22Rv1 (cell line): ENCODE data around the gene RAPGEF4.

Source experiments
- H3K27ac ChIP-seq: fragments of 450-650 bp; 2 replicates; pipeline ENCODE4 v1.5.1; 2017
- ZFX ChIP-seq: fragments of 450-650 bp; IDR thresholded peaks from 2 replicates; pipeline ENCODE4 v1.6.1; 2017; ENCODE audit warnings: antibody characterized with exemption, borderline replicate concordance
- TF ChIP-seq, protein P1 (sequence below): fragments of 450-650 bp; IDR thresholded peaks from 2 replicates; pipeline ENCODE4 v1.5.1; 2017; ENCODE audit warnings: mild to moderate bottlenecking

Gene RAPGEF4

DNA sequence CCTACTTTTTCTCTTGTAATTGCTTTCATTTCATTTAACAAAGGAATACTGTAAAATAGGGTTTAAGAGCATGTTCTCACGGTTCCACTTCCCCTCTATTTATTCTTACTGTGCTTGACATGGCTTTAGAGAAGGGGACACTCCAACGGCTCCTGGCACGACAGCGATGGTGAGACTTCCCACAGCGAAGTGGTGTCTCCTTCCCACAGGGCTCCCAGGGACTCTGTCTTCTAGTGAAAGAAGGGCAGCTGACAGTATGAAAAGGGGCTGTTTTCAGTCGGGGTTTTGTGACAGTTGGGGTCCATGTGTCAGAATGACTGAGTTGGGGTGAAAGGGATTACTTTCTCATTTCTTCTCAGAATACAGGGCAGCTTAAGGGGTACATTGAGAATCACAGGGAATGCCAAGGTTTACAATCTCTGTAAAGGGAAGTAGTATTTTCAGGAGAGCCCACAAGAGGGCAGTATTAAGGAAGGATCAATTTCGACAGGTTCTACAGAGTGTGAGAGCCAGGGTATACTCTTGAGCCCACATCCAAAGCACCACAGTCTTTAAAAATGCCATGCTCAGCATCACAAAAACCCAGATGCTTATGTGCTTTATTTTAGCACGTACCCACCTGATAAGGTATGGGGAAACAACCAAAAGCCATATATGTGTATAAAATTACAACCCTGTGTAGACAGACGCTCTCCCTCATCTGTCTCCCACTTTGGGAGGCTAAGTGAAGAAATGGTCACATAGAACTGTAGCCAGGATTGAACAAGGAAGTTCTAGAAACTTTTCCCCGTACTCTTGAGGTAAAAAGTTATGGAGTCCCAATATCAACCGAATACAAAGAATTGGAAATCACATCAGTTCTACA lies 31.3 kb upstream of the RAPGEF4 start:
- H3K27ac ChIP-seq = no peak overlapping the region
- TF ChIP-seq, protein P1, sequence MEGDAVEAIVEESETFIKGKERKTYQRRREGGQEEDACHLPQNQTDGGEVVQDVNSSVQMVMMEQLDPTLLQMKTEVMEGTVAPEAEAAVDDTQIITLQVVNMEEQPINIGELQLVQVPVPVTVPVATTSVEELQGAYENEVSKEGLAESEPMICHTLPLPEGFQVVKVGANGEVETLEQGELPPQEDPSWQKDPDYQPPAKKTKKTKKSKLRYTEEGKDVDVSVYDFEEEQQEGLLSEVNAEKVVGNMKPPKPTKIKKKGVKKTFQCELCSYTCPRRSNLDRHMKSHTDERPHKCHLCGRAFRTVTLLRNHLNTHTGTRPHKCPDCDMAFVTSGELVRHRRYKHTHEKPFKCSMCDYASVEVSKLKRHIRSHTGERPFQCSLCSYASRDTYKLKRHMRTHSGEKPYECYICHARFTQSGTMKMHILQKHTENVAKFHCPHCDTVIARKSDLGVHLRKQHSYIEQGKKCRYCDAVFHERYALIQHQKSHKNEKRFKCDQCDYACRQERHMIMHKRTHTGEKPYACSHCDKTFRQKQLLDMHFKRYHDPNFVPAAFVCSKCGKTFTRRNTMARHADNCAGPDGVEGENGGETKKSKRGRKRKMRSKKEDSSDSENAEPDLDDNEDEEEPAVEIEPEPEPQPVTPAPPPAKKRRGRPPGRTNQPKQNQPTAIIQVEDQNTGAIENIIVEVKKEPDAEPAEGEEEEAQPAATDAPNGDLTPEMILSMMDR = peak; percentile 62
- no peak for TF ChIP-seq ZFX

DNA sequence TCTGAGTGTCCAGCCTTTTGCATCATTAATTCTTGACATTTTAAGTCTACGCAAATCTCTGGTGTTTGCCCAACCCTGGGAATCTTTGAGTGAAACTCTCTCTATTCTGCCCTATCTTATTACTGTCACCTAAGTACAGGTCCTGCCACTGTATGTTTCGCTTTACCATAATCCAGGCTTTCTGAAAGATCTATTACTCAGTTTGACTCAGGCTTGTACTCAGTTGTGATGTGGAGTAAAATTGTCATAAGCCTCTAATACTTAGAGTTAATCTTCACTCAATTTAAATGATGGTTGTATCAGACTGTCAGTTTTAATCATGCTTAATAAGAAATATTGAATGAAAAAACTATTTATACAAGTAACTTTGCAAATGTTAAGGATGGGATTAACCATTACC lies 30.3 kb upstream of the RAPGEF4 start:
- TF ChIP-seq ZFX = no peak
- TF ChIP-seq, protein P1 = no peak
- no peak overlapping the region for H3K27ac ChIP-seq

DNA sequence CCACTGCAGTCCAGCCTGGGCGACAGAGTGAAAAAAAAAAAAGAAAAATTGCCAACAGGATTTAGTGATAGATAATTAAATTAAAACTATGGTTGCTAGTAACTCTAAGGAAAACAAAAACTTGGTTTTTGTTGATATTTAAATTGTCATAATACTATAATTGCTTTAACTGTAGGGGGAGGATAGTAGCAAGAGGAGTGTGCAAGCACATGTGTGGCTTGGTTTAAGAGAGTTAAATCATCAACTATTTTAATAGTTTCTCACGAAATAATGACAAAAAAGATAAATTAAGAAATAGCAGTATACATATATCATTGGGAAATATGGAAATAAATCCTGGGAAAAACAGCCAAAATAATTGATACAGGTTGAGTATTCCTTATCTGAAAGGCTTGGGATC lies 27.4 kb upstream of the RAPGEF4 start:
- no peak for TF ChIP-seq ZFX
- TF ChIP-seq, protein P1 = no peak
- H3K27ac ChIP-seq = no peak overlapping the region

DNA sequence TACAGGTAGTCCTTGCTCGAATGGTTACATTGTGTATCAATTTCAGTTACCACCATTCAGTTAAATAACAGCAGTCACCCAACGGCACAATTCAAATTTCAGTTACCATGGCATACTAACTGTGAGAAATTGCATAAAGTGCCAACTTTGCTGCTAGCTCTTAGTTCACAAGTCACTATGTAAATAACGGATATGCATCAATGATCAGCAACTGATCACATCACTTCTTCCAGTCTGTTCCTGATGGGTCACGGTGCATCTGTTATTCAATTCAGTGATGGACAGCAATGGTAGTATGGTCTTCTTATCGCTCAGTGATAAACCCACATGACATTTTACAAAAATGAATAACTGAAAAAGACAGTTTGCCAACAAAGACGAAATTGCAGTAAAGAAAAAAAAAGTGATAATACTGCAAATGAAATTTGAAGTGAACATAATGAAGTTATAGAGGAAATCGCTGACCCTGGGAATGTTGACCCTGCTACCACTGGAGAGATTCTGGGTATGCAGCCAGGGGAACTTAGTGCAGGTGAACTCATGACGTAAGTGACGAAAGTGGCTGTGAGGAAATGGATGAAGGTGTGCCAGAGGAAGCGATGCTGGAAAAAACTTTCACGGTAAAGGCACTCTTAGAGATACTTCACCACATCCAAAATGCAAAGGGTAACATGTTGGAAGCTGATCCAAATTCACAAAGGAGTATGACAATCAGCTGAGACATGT lies 25.9 kb upstream of the RAPGEF4 start:
- TF ChIP-seq ZFX = no peak
- TF ChIP-seq, protein P1 = no peak
- no peak overlapping the region for H3K27ac ChIP-seq

DNA sequence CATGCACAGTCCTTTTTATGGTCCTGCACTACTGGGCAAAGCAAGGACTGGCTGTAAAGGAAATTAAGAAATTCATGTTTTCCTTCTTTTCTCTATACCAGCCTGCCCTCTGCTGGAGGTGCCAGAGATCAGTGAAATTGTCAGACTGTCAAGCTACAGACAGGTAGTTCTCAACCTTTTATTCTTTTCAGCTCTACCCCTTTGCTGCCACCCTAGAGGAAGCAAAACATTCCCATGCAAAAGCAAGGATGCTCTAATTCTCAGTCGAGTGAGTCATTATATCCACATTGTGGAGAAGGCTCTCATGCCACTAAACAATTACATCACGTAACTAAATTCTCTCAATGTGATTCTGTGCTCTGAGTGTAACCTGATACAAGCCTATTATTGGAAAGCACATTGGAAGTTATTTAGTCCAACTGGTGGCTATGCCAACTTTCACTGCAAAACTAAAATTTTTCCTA lies 25.0 kb upstream of the RAPGEF4 start:
- H3K27ac ChIP-seq = no peak overlapping the region
- no peak for TF ChIP-seq ZFX
- TF ChIP-seq, protein P1 = peak; percentile 58

DNA sequence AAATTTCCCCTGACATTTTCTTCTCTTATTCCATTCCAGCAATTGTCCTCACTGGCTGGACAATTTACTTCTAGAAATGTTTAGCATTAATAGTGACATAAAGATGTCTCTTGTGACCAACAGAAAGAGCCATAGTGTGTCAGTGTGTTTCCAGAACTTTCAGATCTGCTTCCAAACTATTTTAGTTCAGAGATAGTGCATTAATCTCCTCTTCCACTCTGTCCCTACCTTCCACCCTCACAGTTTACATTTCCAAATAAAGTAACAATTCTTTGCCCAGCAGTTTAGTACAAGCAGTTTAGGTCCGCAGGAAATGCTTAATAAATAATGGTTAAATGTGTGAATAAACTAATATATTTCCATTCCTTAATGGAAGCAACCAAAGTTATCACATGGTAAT lies 24.5 kb upstream of the RAPGEF4 start:
- no peak for TF ChIP-seq ZFX
- TF ChIP-seq, protein P1 = no peak

DNA sequence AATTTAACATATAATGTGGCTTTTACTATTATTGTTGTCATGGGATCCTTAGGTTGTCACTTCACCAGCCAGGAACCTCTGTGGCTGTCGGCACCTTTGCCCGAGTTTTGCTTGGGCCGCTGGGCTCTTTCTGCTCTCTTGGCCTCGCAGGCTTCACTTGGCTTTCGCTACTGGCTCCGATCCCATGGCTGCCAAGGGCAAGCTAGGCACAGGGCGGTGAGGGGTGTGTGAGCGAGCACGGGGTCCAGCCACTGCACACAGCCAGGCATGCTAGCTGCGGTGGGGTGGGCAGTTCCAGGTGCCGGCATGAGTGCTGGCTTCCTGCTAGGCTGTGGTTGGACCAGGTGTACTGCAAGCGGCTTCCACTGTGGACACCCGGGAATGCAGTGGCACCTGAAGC lies 23.4 kb upstream of the RAPGEF4 start:
- TF ChIP-seq, protein P1 = no peak
- no peak for TF ChIP-seq ZFX
- H3K27ac ChIP-seq = no peak overlapping the region

More for the DNA sequence above, 24.5 kb upstream of the RAPGEF4 start:
- H3K27ac ChIP-seq = no peak overlapping the region
